WTC11 (cell line): ENCODE results near the gene UBAC2. TPM values are rescaled to one million over a fixed set of nuclear protein-coding genes. Genes with fewer than 3 reads are reported as not detected.

ENCODE experiments used
- ATAC-seq: fragments of 200-7000 bp; cut with Tn5 transposase; 2 replicates; pipeline ENCODE4 v1.10.0; 2021; ENCODE audit warnings: mild to moderate bottlenecking, moderate library complexity
- CTCF ChIA-PET: fragments of 300-600 bp; sonication (Branson Sonifier 250); formaldehyde crosslinking; loops from one replicate; lab custom pipeline; 2021; ENCODE audit warnings: antibody characterized with exemption; lab: Charles Lee
- POLR2A ChIA-PET: fragments of 350-600 bp; sonication (Branson Sonifier 250); formaldehyde crosslinking; loops from one replicate; lab custom pipeline; 2021; ENCODE audit warnings: antibody characterized with exemption; lab: Charles Lee
- DNase-seq: peaks from one replicate; pipeline ENCODE4 v3.0.0; 2021; ENCODE audit warnings: low spot score
- H3K27ac Mint-ChIP-seq: 2 replicates; pipeline ENCODE4 v1.8.0; 2021; ENCODE audit warnings: mixed read lengths
- H3K27me3 Mint-ChIP-seq: 2 replicates; pipeline ENCODE4 v1.8.0; 2021; ENCODE audit warnings: low read depth, mild to moderate bottlenecking, moderate library complexity, mixed read lengths
- H3K36me3 Mint-ChIP-seq: 2 replicates; pipeline ENCODE4 v1.8.0; 2021; ENCODE audit warnings: mixed read lengths
- H3K4me1 Mint-ChIP-seq: 2 replicates; pipeline ENCODE4 v1.8.0; 2022; ENCODE audit warnings: mixed read lengths
- H3K4me3 Mint-ChIP-seq: 2 replicates; pipeline ENCODE4 v1.8.0; 2021; ENCODE audit warnings: mild to moderate bottlenecking, moderate library complexity, mixed read lengths
- H3K9me3 Mint-ChIP-seq: 2 replicates; pipeline ENCODE4 v1.8.0; 2021; ENCODE audit warnings: mixed read lengths
- ATF1 ChIP-seq: sonication (generic); formaldehyde crosslinking; IDR thresholded peaks from 2 replicates; pipeline ENCODE4 v1.8.1; 2023; ENCODE audit warnings: mild to moderate bottlenecking, moderate library complexity, missing genetic modification reagents
- CREB1 ChIP-seq: sonication (generic); formaldehyde crosslinking; IDR thresholded peaks from 2 replicates; pipeline ENCODE4 v1.8.0; 2023; ENCODE audit warnings: mild to moderate bottlenecking, missing genetic modification reagents
- GTF2I ChIP-seq: fragments of 250-450 bp; sonication (Bioruptor Pico); conservative IDR thresholded peaks from 2 replicates; pipeline ENCODE4 v1.4.0; 2021; ENCODE audit warnings: mild to moderate bottlenecking
- HMGA2 ChIP-seq: fragments of 250-450 bp; sonication (Bioruptor Pico); IDR thresholded peaks from 2 replicates; pipeline ENCODE4 v1.4.0; 2021; ENCODE audit warnings: mild to moderate bottlenecking, moderate library complexity
- IRF2 ChIP-seq: sonication (generic); formaldehyde crosslinking; IDR thresholded peaks from 2 replicates; pipeline ENCODE4 v1.8.0; 2022; ENCODE audit warnings: low read depth, missing genetic modification reagents, borderline replicate concordance
- NR1H2 ChIP-seq: sonication (generic); formaldehyde crosslinking; IDR thresholded peaks from 2 replicates; pipeline ENCODE4 v1.9.0; 2021; ENCODE audit warnings: mild to moderate bottlenecking, moderate library complexity, missing genetic modification reagents
- NR2C2 ChIP-seq: sonication (generic); formaldehyde crosslinking; IDR thresholded peaks from 2 replicates; pipeline ENCODE4 v1.8.0; 2022; ENCODE audit warnings: mild to moderate bottlenecking, missing genetic modification reagents
- NR3C1 ChIP-seq: sonication (generic); formaldehyde crosslinking; conservative IDR thresholded peaks from 2 replicates; pipeline ENCODE4 v1.8.1; 2023; ENCODE audit warnings: low read depth, mild to moderate bottlenecking, missing genetic modification reagents
- SMAD3 ChIP-seq: sonication (generic); formaldehyde crosslinking; IDR thresholded peaks from 2 replicates; pipeline ENCODE4 v1.8.0; 2022; ENCODE audit warnings: missing genetic modification reagents, mild to moderate bottlenecking, borderline replicate concordance
- SOX15 ChIP-seq: fragments of 250-450 bp; sonication (Bioruptor Pico); IDR thresholded peaks from 2 replicates; pipeline ENCODE4 v1.9.0; 2021; ENCODE audit warnings: mild to moderate bottlenecking
- SP1 ChIP-seq: sonication (generic); formaldehyde crosslinking; conservative IDR thresholded peaks from 2 replicates; pipeline ENCODE4 v1.8.1; 2022; ENCODE audit warnings: missing genetic modification reagents
- TCF7 ChIP-seq: sonication (generic); formaldehyde crosslinking; IDR thresholded peaks from 2 replicates; pipeline ENCODE4 v1.8.0; 2022; ENCODE audit warnings: mild to moderate bottlenecking, low read depth, missing genetic modification reagents, moderate library complexity
- TEAD4 ChIP-seq: sonication (generic); formaldehyde crosslinking; IDR thresholded peaks from 2 replicates; pipeline ENCODE4 v1.8.0; 2022; ENCODE audit warnings: mild to moderate bottlenecking, missing genetic modification reagents
- ZBTB21 ChIP-seq: sonication (generic); formaldehyde crosslinking; IDR thresholded peaks from 2 replicates; pipeline ENCODE4 v1.8.1; 2023; ENCODE audit warnings: mild to moderate bottlenecking, missing genetic modification reagents, borderline replicate concordance
- ZNF138 ChIP-seq: sonication (generic); formaldehyde crosslinking; conservative IDR thresholded peaks from 2 replicates; pipeline ENCODE4 v1.8.1; 2022; ENCODE audit warnings: mild to moderate bottlenecking, moderate library complexity, missing genetic modification reagents
- ZNF219 ChIP-seq: sonication (generic); formaldehyde crosslinking; IDR thresholded peaks from 2 replicates; pipeline ENCODE4 v1.8.0; 2023; ENCODE audit warnings: missing genetic modification reagents, mild to moderate bottlenecking, borderline replicate concordance
- ZNF317 ChIP-seq: sonication (generic); formaldehyde crosslinking; IDR thresholded peaks from 2 replicates; pipeline ENCODE4 v1.8.1; 2023; ENCODE audit warnings: low read depth, mild to moderate bottlenecking, moderate library complexity, missing genetic modification reagents, borderline replicate concordance
- total RNA-seq: library from RNA; stranded (reverse); gene quantifications from 3 replicates; pipeline ENCODE4 v1.2.3, GENCODE V29; 2021
- TF ChIP-seq, protein P1 (sequence below): fragments of 250-450 bp; sonication (Bioruptor Pico); IDR thresholded peaks from 2 replicates; pipeline ENCODE4 v1.9.0; 2021; ENCODE audit warnings: mild to moderate bottlenecking, borderline replicate concordance
- TF ChIP-seq, protein P2 (sequence below): sonication (generic); formaldehyde crosslinking; IDR thresholded peaks from 2 replicates; pipeline ENCODE4 v1.8.1; 2023; ENCODE audit warnings: mild to moderate bottlenecking, moderate library complexity, missing genetic modification reagents
- TF ChIP-seq, protein P3 (sequence below): fragments of 200-600 bp; IDR thresholded peaks from 2 replicates; pipeline ENCODE4 v1.8.0; 2022; ENCODE audit warnings: antibody characterized with exemption
- TF ChIP-seq, protein P4 (sequence below): fragments of 250-450 bp; sonication (Bioruptor Pico); conservative IDR thresholded peaks from 2 replicates; pipeline ENCODE4 v1.9.0; 2021; ENCODE audit warnings: mild to moderate bottlenecking
- TF ChIP-seq, protein P5 (sequence below): sonication (generic); formaldehyde crosslinking; IDR thresholded peaks from 2 replicates; pipeline ENCODE4 v1.8.1; 2022; ENCODE audit warnings: low read depth, mild to moderate bottlenecking, moderate library complexity, missing genetic modification reagents, borderline replicate concordance
- TF ChIP-seq, protein P6 (sequence below): sonication (generic); formaldehyde crosslinking; IDR thresholded peaks from 2 replicates; pipeline ENCODE4 v1.8.1; 2022; ENCODE audit warnings: mild to moderate bottlenecking, moderate library complexity, missing genetic modification reagents

UBAC2 gene
- total RNA-seq, 1 experiment from 2014 or later: 64.7 TPM

DNA sequence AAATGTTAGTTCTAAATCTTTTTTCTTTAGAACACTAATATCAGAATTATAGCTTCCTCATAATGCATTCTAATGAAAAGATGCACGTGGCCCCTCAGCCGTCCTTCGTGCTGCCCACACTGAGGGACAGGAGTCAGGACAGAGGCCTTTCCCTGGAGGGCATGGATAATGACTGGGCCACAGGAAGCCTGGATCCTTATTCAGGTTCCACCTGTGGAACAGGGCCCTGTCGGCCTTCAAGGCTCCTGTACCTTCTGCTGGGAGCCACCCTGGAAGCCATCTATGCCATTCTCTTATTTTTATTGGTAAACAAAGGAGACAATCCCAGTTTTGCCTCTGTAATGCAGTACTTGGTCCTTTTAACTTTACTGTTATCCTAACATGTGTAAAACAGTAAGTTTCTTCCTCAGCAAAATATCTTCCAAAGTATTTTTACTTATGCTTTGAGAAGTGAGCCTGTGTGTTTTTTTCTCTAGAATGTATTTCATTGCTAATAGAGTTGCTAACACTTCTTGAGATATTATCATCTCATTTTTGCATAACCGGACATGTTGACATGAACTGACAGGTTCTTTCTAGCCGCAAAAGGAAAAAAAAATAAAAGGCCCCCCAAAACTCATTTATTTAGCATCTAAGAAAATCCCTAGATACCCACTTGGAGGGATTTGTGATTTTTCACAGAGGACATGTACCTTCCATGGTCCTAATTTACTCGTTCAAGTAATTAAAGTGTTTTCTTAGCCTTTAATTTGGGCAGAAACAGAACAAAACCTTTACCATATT, 100.6 kb downstream of the UBAC2 start:
- Mint-ChIP-seq H3K36me3 (no peaks in the 10 kb centered on the region), H3K27me3 (no peaks in the 10 kb centered on the region), H3K9me3 (no peaks in the 10 kb centered on the region), H3K27ac (no peak overlapping the region), H3K4me3 (no peak overlapping the region), H3K4me1 (peaks cover 9% of the 10 kb centered on the region)
- ATAC-seq (no peak), DNase-seq (no peak)
- ChIA-PET CTCF (no interaction called here), POLR2A (no interaction called here)
- TF ChIP-seq ZNF219 (CRISPR knock-in tag) (no peak), CREB1 (CRISPR knock-in tag) (no peak), SMAD3 (CRISPR knock-in tag) (no peak), SOX15 (no peak), GTF2I (no peak), ZNF138 (no peak)
- TF ChIP-seq, protein P1, sequence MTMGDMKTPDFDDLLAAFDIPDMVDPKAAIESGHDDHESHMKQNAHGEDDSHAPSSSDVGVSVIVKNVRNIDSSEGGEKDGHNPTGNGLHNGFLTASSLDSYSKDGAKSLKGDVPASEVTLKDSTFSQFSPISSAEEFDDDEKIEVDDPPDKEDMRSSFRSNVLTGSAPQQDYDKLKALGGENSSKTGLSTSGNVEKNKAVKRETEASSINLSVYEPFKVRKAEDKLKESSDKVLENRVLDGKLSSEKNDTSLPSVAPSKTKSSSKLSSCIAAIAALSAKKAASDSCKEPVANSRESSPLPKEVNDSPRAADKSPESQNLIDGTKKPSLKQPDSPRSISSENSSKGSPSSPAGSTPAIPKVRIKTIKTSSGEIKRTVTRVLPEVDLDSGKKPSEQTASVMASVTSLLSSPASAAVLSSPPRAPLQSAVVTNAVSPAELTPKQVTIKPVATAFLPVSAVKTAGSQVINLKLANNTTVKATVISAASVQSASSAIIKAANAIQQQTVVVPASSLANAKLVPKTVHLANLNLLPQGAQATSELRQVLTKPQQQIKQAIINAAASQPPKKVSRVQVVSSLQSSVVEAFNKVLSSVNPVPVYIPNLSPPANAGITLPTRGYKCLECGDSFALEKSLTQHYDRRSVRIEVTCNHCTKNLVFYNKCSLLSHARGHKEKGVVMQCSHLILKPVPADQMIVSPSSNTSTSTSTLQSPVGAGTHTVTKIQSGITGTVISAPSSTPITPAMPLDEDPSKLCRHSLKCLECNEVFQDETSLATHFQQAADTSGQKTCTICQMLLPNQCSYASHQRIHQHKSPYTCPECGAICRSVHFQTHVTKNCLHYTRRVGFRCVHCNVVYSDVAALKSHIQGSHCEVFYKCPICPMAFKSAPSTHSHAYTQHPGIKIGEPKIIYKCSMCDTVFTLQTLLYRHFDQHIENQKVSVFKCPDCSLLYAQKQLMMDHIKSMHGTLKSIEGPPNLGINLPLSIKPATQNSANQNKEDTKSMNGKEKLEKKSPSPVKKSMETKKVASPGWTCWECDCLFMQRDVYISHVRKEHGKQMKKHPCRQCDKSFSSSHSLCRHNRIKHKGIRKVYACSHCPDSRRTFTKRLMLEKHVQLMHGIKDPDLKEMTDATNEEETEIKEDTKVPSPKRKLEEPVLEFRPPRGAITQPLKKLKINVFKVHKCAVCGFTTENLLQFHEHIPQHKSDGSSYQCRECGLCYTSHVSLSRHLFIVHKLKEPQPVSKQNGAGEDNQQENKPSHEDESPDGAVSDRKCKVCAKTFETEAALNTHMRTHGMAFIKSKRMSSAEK: no peak

DNA sequence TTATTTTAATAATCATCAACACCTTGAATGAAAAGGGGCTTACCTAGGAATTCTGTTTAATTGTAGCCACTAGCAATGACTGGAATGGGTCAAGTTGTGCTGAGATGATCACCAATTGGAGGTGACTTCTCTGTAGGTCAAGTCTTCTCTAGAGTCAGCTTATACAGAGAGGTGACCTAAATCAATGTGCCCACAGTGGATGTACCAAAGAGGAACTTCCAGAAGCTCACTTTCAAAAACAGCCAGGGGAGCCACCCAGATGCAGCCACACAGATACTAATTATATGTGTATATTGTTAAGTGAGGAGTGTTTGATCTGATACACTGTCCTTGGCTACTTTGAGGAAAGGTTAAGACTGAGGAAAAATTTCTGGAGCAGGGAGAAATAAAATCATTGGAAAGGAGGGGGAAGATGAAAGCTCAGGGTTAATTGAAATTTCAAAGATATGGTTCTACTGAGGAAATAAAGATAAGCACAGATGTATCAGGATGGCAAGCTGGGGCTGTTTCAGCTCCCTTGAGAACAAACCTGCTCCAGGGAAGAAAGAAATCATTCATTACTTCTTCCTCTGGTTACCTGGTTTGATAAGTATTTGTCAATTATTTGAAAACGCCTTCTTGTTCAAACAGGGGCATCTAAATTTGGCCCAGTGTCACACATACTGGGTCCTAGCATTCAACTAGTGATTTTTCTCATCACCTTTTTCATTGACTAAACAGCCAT, 101.4 kb downstream of the UBAC2 start:
- no peaks in the 10 kb centered on the region for H3K9me3 Mint-ChIP-seq
- no peaks in the 10 kb centered on the region for H3K36me3 Mint-ChIP-seq
- peak overlapping the region; percentile 15; the same call in 1 of the 2 replicates for H3K27ac Mint-ChIP-seq
- peaks cover 12% of the 10 kb centered on the region for H3K4me1 Mint-ChIP-seq
- ChIA-PET POLR2A (no interaction called here), CTCF (no interaction called here)
- H3K4me3 Mint-ChIP-seq: no peak overlapping the region
- no peak for DNase-seq
- no peak for ATAC-seq
- no peaks in the 10 kb centered on the region for H3K27me3 Mint-ChIP-seq
- TF ChIP-seq ZBTB21 (CRISPR knock-in tag): no peak
- TF ChIP-seq ATF1 (CRISPR knock-in tag): no peak
- TF ChIP-seq TEAD4: no peak
- TF ChIP-seq, protein P2, sequence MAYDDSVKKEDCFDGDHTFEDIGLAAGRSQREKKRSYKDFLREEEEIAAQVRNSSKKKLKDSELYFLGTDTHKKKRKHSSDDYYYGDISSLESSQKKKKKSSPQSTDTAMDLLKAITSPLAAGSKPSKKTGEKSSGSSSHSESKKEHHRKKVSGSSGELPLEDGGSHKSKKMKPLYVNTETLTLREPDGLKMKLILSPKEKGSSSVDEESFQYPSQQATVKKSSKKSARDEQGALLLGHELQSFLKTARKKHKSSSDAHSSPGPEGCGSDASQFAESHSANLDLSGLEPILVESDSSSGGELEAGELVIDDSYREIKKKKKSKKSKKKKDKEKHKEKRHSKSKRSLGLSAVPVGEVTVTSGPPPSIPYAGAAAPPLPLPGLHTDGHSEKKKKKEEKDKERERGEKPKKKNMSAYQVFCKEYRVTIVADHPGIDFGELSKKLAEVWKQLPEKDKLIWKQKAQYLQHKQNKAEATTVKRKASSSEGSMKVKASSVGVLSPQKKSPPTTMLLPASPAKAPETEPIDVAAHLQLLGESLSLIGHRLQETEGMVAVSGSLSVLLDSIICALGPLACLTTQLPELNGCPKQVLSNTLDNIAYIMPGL (CRISPR knock-in tag): no peak
- no peak for TF ChIP-seq NR3C1
- TF ChIP-seq, protein P3, sequence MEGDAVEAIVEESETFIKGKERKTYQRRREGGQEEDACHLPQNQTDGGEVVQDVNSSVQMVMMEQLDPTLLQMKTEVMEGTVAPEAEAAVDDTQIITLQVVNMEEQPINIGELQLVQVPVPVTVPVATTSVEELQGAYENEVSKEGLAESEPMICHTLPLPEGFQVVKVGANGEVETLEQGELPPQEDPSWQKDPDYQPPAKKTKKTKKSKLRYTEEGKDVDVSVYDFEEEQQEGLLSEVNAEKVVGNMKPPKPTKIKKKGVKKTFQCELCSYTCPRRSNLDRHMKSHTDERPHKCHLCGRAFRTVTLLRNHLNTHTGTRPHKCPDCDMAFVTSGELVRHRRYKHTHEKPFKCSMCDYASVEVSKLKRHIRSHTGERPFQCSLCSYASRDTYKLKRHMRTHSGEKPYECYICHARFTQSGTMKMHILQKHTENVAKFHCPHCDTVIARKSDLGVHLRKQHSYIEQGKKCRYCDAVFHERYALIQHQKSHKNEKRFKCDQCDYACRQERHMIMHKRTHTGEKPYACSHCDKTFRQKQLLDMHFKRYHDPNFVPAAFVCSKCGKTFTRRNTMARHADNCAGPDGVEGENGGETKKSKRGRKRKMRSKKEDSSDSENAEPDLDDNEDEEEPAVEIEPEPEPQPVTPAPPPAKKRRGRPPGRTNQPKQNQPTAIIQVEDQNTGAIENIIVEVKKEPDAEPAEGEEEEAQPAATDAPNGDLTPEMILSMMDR: no peak
- TF ChIP-seq, protein P4, sequence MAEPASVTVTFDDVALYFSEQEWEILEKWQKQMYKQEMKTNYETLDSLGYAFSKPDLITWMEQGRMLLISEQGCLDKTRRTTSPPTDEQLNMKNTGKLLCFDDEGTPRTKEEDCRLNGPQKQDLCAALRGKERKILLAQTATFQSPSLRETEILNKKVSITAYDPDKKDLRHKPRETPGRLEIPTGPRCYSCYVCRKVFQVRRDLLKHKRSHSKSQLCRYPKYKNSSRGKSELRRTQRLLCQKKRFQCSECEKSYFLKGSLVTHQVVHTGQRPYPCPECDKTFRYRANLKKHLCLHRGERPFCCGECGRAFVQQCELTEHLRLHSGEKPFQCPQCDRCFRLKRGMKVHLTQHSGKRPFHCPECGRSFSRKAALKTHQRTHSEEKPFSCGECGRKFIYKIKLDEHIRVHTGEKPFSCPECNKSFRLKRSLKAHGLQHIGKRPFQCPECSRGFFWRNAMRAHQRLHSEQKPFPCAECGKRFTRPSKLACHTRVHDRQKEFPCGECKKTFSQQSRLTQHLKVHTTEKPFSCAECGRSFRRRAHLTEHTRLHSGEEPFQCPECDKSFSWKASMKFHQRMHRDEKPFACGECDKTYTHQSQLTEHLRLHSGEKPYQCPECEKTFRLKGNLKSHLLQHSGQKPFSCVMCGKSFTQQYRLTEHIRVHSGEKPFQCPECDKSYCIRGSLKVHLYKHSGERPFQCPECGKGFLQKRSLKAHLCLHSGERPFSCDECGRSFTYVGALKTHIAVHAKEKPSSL (CRISPR knock-in tag): no peak
- TF ChIP-seq HMGA2 (CRISPR knock-in tag): no peak
- no peak for TF ChIP-seq NR2C2 (CRISPR knock-in tag)
- no peak for TF ChIP-seq NR1H2 (CRISPR knock-in tag)
- TF ChIP-seq IRF2 (CRISPR knock-in tag): no peak
- no peak for TF ChIP-seq SP1 (CRISPR knock-in tag)
- TF ChIP-seq, protein P5, sequence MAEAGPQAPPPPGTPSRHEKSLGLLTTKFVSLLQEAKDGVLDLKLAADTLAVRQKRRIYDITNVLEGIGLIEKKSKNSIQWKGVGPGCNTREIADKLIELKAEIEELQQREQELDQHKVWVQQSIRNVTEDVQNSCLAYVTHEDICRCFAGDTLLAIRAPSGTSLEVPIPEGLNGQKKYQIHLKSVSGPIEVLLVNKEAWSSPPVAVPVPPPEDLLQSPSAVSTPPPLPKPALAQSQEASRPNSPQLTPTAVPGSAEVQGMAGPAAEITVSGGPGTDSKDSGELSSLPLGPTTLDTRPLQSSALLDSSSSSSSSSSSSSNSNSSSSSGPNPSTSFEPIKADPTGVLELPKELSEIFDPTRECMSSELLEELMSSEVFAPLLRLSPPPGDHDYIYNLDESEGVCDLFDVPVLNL (CRISPR knock-in tag): no peak
- TF ChIP-seq, protein P6, sequence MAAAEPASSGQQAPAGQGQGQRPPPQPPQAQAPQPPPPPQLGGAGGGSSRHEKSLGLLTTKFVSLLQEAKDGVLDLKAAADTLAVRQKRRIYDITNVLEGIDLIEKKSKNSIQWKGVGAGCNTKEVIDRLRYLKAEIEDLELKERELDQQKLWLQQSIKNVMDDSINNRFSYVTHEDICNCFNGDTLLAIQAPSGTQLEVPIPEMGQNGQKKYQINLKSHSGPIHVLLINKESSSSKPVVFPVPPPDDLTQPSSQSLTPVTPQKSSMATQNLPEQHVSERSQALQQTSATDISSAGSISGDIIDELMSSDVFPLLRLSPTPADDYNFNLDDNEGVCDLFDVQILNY: no peak
- TF ChIP-seq TCF7 (CRISPR knock-in tag): no peak
- no peak for TF ChIP-seq ZNF317 (CRISPR knock-in tag)
